Endodermal cell (in vitro differentiated cells): Measurements from ENCODE around the gene FYN. TPM values are rescaled to one million over a fixed set of nuclear protein-coding genes. Genes with fewer than 3 reads are reported as not detected.

Source experiments
- DNase-seq: peaks from one replicate; pipeline ENCODE4 v3.0.0-alpha.2; 2017
- H3K27ac ChIP-seq: 2 replicates; pipeline ENCODE4 v1.5.1; 2013; ENCODE audit warnings: mild to moderate bottlenecking, low read depth, low read length, moderate library complexity
- H3K27me3 ChIP-seq: 2 replicates; pipeline ENCODE4 v1.6.1; 2013; ENCODE audit warnings: mild to moderate bottlenecking, low read length, moderate library complexity; ENCODE audit not compliant: insufficient read depth, control insufficient read depth, poor library complexity, severe bottlenecking
- H3K36me3 ChIP-seq: 2 replicates; pipeline ENCODE4 v1.7.0; 2013; ENCODE audit warnings: mild to moderate bottlenecking, low read length, moderate library complexity; ENCODE audit not compliant: control insufficient read depth, insufficient read depth
- H3K4me1 ChIP-seq: one replicate; pipeline ENCODE4 v1.7.0; 2013; ENCODE audit warnings: low read length; ENCODE audit not compliant: control insufficient read depth, insufficient read depth
- H3K4me3 ChIP-seq: 2 replicates; pipeline ENCODE4 v1.5.1; 2013; ENCODE audit warnings: mild to moderate bottlenecking, low read length, moderate library complexity
- H3K9ac ChIP-seq: 2 replicates; pipeline ENCODE4 v1.6.1; 2013; ENCODE audit warnings: mild to moderate bottlenecking, low read length, moderate library complexity; ENCODE audit not compliant: poor library complexity, severe bottlenecking; ENCODE audit errors: extremely low read depth
- H3K9me3 ChIP-seq: 2 replicates; pipeline ENCODE4 v1.6.1; 2013; ENCODE audit warnings: mild to moderate bottlenecking, low read length, moderate library complexity; ENCODE audit not compliant: control insufficient read depth
- H3K27ac Mint-ChIP-seq: 2 replicates; pipeline ENCODE4 v1.8.0; 2020; ENCODE audit warnings: mixed read lengths
- H3K27me3 Mint-ChIP-seq: 2 replicates; pipeline ENCODE4 v1.8.0; 2021; ENCODE audit warnings: mild to moderate bottlenecking, mixed read lengths; ENCODE audit not compliant: insufficient read depth
- H3K36me3 Mint-ChIP-seq: 2 replicates; pipeline ENCODE4 v1.8.0; 2020; ENCODE audit warnings: low read depth, mixed read lengths
- H3K4me1 Mint-ChIP-seq: 2 replicates; pipeline ENCODE4 v1.8.0; 2020; ENCODE audit warnings: mixed read lengths
- H3K4me3 Mint-ChIP-seq: 2 replicates; pipeline ENCODE4 v1.8.0; 2020; ENCODE audit warnings: mild to moderate bottlenecking, moderate library complexity, mixed read lengths
- H3K9me3 Mint-ChIP-seq: 2 replicates; pipeline ENCODE4 v1.8.0; 2020; ENCODE audit warnings: mild to moderate bottlenecking, mixed read lengths
- WGBS, 2 experiments: methylation state at CpG; one replicate each; pipeline versions ENCODE4 v1.1.5 to v1.1.7; 2013; ENCODE audit warnings: missing lambda C conversion rate in 2 of 2, mixed read lengths in 1 of 2; ENCODE audit not compliant: insufficient coverage in 1 of 2, insufficient read length in 1 of 2; 5-methylcytosine and 5-hydroxymethylcytosine counted together
- total RNA-seq, 2 donors: library from RNA; stranded (reverse); fragmentation: NEBNext Ultra II Directional in 1 of 2; extraction: Animal tissue kit (Norgen Biotek cat#: 25700) in 1 of 2; gene quantifications; 2 replicates in 1 of 2; 3 replicates in 1 of 2; pipeline ENCODE4 v1.2.1, GENCODE V29; 2021
- TF ChIP-seq, protein P1 (sequence below): fragments of 200-600 bp; sonication (generic); conservative IDR thresholded peaks from 2 replicates; pipeline ENCODE4 v1.5.0; 2021; ENCODE audit warnings: antibody characterized with exemption, mild to moderate bottlenecking

FYN gene
- total RNA-seq, 2 donors from 2014 or later: 70.0 to 96.4 TPM

DNA sequence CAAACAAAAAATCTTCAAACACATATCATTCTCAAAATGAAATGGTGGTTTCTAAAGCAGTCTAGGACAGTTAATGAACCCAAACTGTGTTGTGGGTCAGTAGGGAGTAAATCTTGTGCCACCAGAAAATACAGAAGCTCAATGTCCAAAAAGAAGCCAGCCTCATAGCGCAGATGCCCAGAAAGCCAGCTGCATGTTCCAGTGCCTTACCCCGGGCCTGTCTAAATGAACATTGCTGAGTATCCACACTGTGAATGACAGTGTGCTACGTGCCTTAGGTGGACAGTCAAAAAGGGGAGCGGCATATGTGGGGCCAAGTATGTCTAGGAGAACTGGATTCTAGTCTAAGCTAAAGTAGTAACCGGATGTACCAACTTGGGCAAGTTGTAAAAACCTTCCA is 10.9 kb downstream of the FYN start:
- H3K9me3 ChIP-seq: no peaks in the 10 kb centered on the region
- H3K27ac Mint-ChIP-seq: no peak overlapping the region
- no peaks in the 10 kb centered on the region for H3K9me3 Mint-ChIP-seq
- no peaks in the 10 kb centered on the region for H3K36me3 ChIP-seq
- no peak overlapping the region for H3K4me3 Mint-ChIP-seq
- H3K27ac ChIP-seq: no peak overlapping the region
- DNase-seq: no peak
- H3K4me1 ChIP-seq: no peaks in the 10 kb centered on the region
- no peaks in the 10 kb centered on the region for H3K36me3 Mint-ChIP-seq
- peaks cover 41% of the 10 kb centered on the region for H3K4me1 Mint-ChIP-seq
- no peaks in the 10 kb centered on the region for H3K27me3 Mint-ChIP-seq
- no peak overlapping the region for H3K4me3 ChIP-seq
- H3K27me3 ChIP-seq: no peaks in the 10 kb centered on the region
- TF ChIP-seq, protein P1, sequence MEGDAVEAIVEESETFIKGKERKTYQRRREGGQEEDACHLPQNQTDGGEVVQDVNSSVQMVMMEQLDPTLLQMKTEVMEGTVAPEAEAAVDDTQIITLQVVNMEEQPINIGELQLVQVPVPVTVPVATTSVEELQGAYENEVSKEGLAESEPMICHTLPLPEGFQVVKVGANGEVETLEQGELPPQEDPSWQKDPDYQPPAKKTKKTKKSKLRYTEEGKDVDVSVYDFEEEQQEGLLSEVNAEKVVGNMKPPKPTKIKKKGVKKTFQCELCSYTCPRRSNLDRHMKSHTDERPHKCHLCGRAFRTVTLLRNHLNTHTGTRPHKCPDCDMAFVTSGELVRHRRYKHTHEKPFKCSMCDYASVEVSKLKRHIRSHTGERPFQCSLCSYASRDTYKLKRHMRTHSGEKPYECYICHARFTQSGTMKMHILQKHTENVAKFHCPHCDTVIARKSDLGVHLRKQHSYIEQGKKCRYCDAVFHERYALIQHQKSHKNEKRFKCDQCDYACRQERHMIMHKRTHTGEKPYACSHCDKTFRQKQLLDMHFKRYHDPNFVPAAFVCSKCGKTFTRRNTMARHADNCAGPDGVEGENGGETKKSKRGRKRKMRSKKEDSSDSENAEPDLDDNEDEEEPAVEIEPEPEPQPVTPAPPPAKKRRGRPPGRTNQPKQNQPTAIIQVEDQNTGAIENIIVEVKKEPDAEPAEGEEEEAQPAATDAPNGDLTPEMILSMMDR: no peak
- WGBS, 2 experiments: 98 to 99% methylated on average over 5 of the region's 5 CpGs
- H3K9ac ChIP-seq: no peak overlapping the region

DNA sequence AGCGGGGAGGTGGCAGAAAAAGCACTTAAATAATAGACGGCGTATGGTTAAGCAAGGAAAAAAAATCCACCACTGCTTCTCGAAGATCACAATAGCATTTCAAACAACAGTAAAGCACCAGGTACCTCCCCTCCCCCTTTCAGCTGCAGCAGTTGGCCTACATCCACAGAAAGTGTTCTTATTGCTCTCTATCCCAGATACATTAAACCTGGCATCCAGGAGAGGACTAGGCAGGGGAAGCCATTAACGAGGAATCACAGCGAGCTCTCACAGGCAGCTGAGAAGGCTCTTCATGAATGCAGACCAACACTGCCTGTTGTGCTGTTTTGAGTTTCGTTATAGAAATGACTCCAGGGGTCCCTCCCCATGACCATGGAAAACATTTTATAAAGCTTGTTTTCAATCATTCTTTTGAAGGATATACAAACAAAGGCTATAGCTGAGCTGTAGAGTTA is 11.8 kb downstream of the FYN start:
- Mint-ChIP-seq H3K9me3 (no peaks in the 10 kb centered on the region), H3K27ac (no peak overlapping the region), H3K36me3 (no peaks in the 10 kb centered on the region), H3K4me3 (no peak overlapping the region), H3K4me1 (peaks cover 44% of the 10 kb centered on the region), H3K27me3 (no peaks in the 10 kb centered on the region)
- Histone ChIP-seq H3K9ac (no peak overlapping the region), H3K9me3 (no peaks in the 10 kb centered on the region), H3K27me3 (no peaks in the 10 kb centered on the region), H3K4me1 (no peaks in the 10 kb centered on the region), H3K27ac (no peak overlapping the region), H3K4me3 (no peak overlapping the region), H3K36me3 (no peaks in the 10 kb centered on the region)
- no peak for DNase-seq
- WGBS, 2 experiments: 72 to 83% methylated on average over 6 to 7 of the region's 7 CpGs
- TF ChIP-seq, protein P1: no peak

DNA sequence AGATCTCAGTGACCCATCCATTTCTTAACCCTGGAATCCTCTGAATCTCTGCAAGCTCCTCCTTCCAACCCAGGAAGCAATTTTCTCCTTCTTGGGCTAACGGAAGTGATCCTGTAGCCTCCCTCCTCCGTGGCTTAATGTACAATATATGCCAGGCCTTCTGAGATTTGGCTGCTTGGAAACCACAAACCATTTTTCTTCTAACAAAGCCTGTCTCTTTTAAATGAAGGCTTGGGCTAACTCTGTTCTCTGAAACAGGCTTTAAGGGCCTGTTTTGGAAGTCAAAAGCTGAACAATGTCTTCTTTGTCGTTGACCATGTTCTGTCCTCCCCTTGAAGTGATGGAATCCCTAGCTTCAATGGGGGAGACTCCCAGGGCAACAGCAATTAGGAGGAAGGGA is 14.9 kb downstream of the FYN start:
- Histone ChIP-seq H3K36me3 (no peaks in the 10 kb centered on the region), H3K9ac (no peak overlapping the region), H3K4me3 (no peak overlapping the region), H3K9me3 (no peaks in the 10 kb centered on the region), H3K4me1 (no peaks in the 10 kb centered on the region), H3K27me3 (no peaks in the 10 kb centered on the region), H3K27ac (peak overlapping the region; percentile 89)
- Mint-ChIP-seq H3K27me3 (no peaks in the 10 kb centered on the region), H3K4me1 (peaks cover 31% of the 10 kb centered on the region), H3K27ac (no peak overlapping the region), H3K36me3 (no peaks in the 10 kb centered on the region), H3K4me3 (no peak overlapping the region), H3K9me3 (no peaks in the 10 kb centered on the region)
- no peak for DNase-seq
- WGBS, 2 experiments: 78 to 82% methylated on average over 2 to 3 of the region's 3 CpGs
- TF ChIP-seq, protein P1: no peak
